Measurements from ENCODE around the gene KCNJ12.
A peak's percentile ranks its signal among the peaks of the same experiment; 100 is the strongest.

KCNJ12 gene

GRCh38 chr17:21457051-21458026, 81.2 kb downstream of the KCNJ12 start:
- no peak for TF ChIP-seq REST (IDR thresholded peaks at IDR 0.05; ENCODE audit: low read depth)
- TF ChIP-seq NFIC (IDR thresholded peaks at IDR 0.05): no peak
- TF ChIP-seq MAX (IDR thresholded peaks at IDR 0.05): no peak; the same call in 1 of the 2 replicates
- TF ChIP-seq CREB1 (IDR thresholded peaks at IDR 0.05; ENCODE audit: low read depth): peak; percentile 41; the same call in 1 of the 2 replicates
- TF ChIP-seq TCF12 (IDR thresholded peaks at IDR 0.05; ENCODE audit: low read depth): peak; percentile 36; the same call in 1 of the 2 replicates
- TF ChIP-seq ZBTB7A (IDR thresholded peaks at IDR 0.05; ENCODE audit: low read depth): no peak
- TF ChIP-seq RAD21 (IDR thresholded peaks at IDR 0.05; ENCODE audit: low read depth): peak; percentile 69
- TF ChIP-seq TEAD4 (IDR thresholded peaks at IDR 0.05): no peak
- TF ChIP-seq FOXM1 (IDR thresholded peaks at IDR 0.05; ENCODE audit: borderline replicate concordance, low read depth): no peak
- TF ChIP-seq EP300 (IDR thresholded peaks at IDR 0.05; ENCODE audit: borderline replicate concordance): no peak
- no peak for TF ChIP-seq YY1 (IDR thresholded peaks at IDR 0.05; ENCODE audit: low read depth)
- no peak for TF ChIP-seq TAF1 (IDR thresholded peaks at IDR 0.05; ENCODE audit: low read depth)
- TF ChIP-seq, protein P1, sequence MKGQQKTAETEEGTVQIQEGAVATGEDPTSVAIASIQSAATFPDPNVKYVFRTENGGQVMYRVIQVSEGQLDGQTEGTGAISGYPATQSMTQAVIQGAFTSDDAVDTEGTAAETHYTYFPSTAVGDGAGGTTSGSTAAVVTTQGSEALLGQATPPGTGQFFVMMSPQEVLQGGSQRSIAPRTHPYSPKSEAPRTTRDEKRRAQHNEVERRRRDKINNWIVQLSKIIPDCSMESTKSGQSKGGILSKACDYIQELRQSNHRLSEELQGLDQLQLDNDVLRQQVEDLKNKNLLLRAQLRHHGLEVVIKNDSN (IDR thresholded peaks at IDR 0.05): no peak

- no peak for TF ChIP-seq TAF1 (IDR thresholded peaks at IDR 0.05; ENCODE audit: low read depth)
- TF ChIP-seq EP300 (IDR thresholded peaks at IDR 0.05; ENCODE audit: borderline replicate concordance): no peak
- TF ChIP-seq TEAD4 (IDR thresholded peaks at IDR 0.05): no peak
- TF ChIP-seq CEBPB (IDR thresholded peaks at IDR 0.05): no peak
- TF ChIP-seq CREB1 (IDR thresholded peaks at IDR 0.05; ENCODE audit: low read depth): no peak
- TF ChIP-seq EGR1 (IDR thresholded peaks at IDR 0.05): no peak
- no peak for TF ChIP-seq ZBTB7A (IDR thresholded peaks at IDR 0.05; ENCODE audit: low read depth)
- no peak for TF ChIP-seq MAX (IDR thresholded peaks at IDR 0.05)
- no peak for TF ChIP-seq TCF12 (IDR thresholded peaks at IDR 0.05; ENCODE audit: low read depth)
- TF ChIP-seq, protein P1 (IDR thresholded peaks at IDR 0.05): no peak
- TF ChIP-seq NFIC (IDR thresholded peaks at IDR 0.05): no peak
- TF ChIP-seq RAD21 (IDR thresholded peaks at IDR 0.05; ENCODE audit: low read depth): no peak
- TF ChIP-seq REST (IDR thresholded peaks at IDR 0.05; ENCODE audit: low read depth): no peak
- TF ChIP-seq YY1 (IDR thresholded peaks at IDR 0.05; ENCODE audit: low read depth): no peak
- TF ChIP-seq FOXM1 (IDR thresholded peaks at IDR 0.05; ENCODE audit: borderline replicate concordance, low read depth): no peak
Observed at GRCh38 chr17:21458054-21458453, 81.9 kb downstream of the KCNJ12 start.

DNA sequence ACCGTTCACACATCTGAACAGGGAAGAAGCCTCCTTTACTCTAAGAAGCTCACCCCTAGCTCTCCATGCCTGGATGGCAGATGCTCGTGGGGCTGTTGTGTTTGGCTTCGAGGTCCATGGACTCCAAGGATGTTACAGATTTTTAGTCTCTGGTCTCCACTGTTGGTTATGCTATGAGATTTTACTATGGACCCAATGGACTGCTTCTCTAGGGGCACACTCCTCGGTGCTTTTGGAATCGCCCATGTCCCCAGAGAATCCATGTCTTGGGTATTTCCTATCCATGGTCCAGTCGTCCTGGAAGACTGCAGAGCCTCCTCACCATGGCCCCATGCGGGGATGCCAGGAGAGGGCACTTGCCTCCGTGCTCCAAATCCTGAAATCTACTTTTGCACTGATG, 83.4 kb downstream of the KCNJ12 start:
- no peak for TF ChIP-seq REST (IDR thresholded peaks at IDR 0.05; ENCODE audit: low read depth)
- TF ChIP-seq ZBTB7A (IDR thresholded peaks at IDR 0.05; ENCODE audit: low read depth): no peak
- TF ChIP-seq, protein P1 (IDR thresholded peaks at IDR 0.05): no peak
- TF ChIP-seq CEBPB (IDR thresholded peaks at IDR 0.05): no peak

Measured in Ishikawa (cell line).